Activated naive CD4-positive, alpha-beta T cell treated with anti-CD3 and anti-CD28 coated beads, Interleukin-2, amount 10 ng/mL, durations not matched to agents 7 days and 5 days (primary cell): ENCODE measurements around the gene IL19.
A peak's percentile ranks its signal among the peaks of the same experiment; 100 is the strongest.
"Not testable (repeated sequence)": the region's sequence is repeated elsewhere in the genome, so short reads cannot be mapped to it uniquely, and the experiment has no call there.

Source experiments
- CTCF ChIA-PET: fragments of 350-600 bp; sonication (Branson Sonifier 250); formaldehyde crosslinking; loops from one replicate; lab custom pipeline; 2021; ENCODE audit warnings: antibody characterized with exemption; lab: Charles Lee
- DNase-seq: peaks from one replicate; pipeline ENCODE4 v3.0.0-alpha.2; 2020
- H3K27ac Mint-ChIP-seq: one replicate; pipeline ENCODE4 v1.8.0; 2021; ENCODE audit warnings: mild to moderate bottlenecking, moderate library complexity, mixed read lengths
- H3K27me3 Mint-ChIP-seq: one replicate; pipeline ENCODE4 v1.8.0; 2021; ENCODE audit warnings: mild to moderate bottlenecking, mixed read lengths
- H3K36me3 Mint-ChIP-seq: one replicate; pipeline ENCODE4 v1.8.0; 2021; ENCODE audit warnings: mixed read lengths
- H3K4me1 Mint-ChIP-seq: one replicate; pipeline ENCODE4 v1.8.0; 2021; ENCODE audit warnings: mixed read lengths
- H3K4me3 Mint-ChIP-seq: one replicate; pipeline ENCODE4 v1.8.0; 2021; ENCODE audit warnings: mild to moderate bottlenecking, moderate library complexity, mixed read lengths
- H3K9me3 Mint-ChIP-seq: one replicate; pipeline ENCODE4 v1.8.0; 2021; ENCODE audit warnings: mixed read lengths

The IL19 gene

GRCh38 chr1:206841609-206842323 is 71.2 kb downstream of the IL19 start:
- H3K4me3 Mint-ChIP-seq = no peak overlapping the region
- H3K36me3 Mint-ChIP-seq = no peaks in the 10 kb centered on the region
- H3K4me1 Mint-ChIP-seq = no peaks in the 10 kb centered on the region
- H3K27ac Mint-ChIP-seq = no peak overlapping the region
- no peaks in the 10 kb centered on the region for H3K9me3 Mint-ChIP-seq
- H3K27me3 Mint-ChIP-seq = peaks cover 37% of the 10 kb centered on the region
- CTCF ChIA-PET = interaction anchor here (1.0 to 1.3 kb wide), 5 partner anchors 24 to 114 kb away, joined by 3 read pairs; partner anchors contain the start of gene IL20
- no peak for DNase-seq

DNA sequence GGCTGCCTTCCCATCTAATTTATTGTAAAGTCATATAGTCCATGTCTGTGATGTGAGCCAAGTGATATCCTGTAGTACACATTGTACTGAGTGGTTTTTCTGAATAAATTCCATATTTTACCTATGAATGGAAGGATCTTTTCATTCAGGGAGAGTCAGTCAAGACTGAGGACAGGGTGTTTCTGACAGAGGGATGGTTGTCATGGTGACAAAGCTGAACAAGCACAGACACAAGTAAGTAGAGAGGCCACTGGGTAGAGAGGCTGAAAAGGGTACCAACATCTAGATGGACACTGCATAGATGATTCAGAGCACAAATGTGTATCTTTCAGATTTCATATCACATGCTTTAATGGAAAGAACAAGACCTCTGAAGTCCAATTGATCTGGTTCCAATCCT is 72.3 kb downstream of the IL19 start:
- Mint-ChIP-seq H3K36me3 (no peaks in the 10 kb centered on the region), H3K4me1 (no peaks in the 10 kb centered on the region), H3K27me3 (peaks cover 34% of the 10 kb centered on the region), H3K27ac (no peak overlapping the region), H3K9me3 (no peaks in the 10 kb centered on the region), H3K4me3 (no peak overlapping the region)
- CTCF ChIA-PET = interaction anchor here (1.0 to 1.3 kb wide), 3 partner anchors 23 to 70 kb away, joined by 3 read pairs; partner anchors contain the start of gene IL20
- DNase-seq = no peak

DNA sequence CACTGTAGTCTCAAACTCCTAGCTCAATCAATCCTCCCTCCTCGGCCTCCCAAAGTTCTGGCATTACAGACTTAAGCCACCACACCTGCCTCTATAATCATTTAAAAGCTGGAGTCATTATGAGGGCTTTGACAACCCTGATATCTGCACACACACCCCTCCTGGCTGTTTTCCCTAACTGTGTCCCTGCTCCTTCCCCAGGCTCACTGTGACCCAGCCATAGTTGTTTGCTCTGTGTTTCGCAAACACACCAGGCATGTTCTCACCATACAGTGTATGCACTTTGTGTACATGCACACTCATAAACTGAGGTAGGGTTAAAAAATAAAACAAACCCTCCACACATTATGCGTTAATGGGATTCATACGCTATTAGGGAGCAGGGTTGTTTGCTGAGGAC is 73.1 kb downstream of the IL19 start:
- Mint-ChIP-seq H3K27ac (no peak overlapping the region), H3K36me3 (no peaks in the 10 kb centered on the region), H3K4me1 (no peaks in the 10 kb centered on the region), H3K9me3 (no peaks in the 10 kb centered on the region), H3K4me3 (no peak overlapping the region), H3K27me3 (peaks cover 31% of the 10 kb centered on the region)
- CTCF ChIA-PET = no interaction called here
- no peak for DNase-seq

GRCh38 chr1:206846487-206846886 is 75.9 kb downstream of the IL19 start:
- Mint-ChIP-seq H3K4me1 (no peaks in the 10 kb centered on the region), H3K9me3 (no peaks in the 10 kb centered on the region), H3K27ac (no peak overlapping the region), H3K4me3 (no peak overlapping the region), H3K27me3 (peaks cover 30% of the 10 kb centered on the region), H3K36me3 (peaks cover under 1% of the 10 kb centered on the region)
- CTCF ChIA-PET = interaction anchor here (0.9 to 3.2 kb wide), 6 partner anchors 10 to 135 kb away, joined by 3 to 16 read pairs (median 5); partner anchors contain the start of gene IL20
- DNase-seq = no peak

DNA sequence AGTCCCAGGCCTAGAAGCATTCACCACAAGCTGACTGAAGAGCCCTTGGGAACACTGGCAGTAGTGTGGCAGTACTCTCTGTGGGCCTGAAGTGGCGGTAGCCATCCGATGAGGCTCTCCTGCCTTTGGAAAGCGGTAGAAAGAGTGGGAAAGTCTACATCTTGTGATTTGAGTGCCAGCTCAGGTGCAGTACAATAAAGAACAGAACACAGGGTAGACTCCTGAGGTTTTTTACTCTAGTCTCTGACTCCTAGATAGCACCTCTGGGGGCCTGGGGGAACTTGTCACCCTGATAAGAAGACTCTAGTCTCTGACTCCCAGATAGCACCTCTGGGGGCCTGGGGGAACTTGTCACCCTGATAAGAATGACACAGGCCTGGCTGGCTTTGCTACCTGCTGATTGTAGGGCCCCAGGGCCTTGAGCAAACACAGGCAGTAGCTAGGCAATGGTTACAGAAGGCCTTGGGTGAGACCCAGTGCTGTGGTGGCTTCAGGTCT is 76.8 kb downstream of the IL19 start:
- Mint-ChIP-seq H3K27me3 (peaks cover 33% of the 10 kb centered on the region), H3K4me1 (no peaks in the 10 kb centered on the region), H3K4me3 (no peak overlapping the region), H3K27ac (no peak overlapping the region), H3K9me3 (no peaks in the 10 kb centered on the region), H3K36me3 (peaks cover 2% of the 10 kb centered on the region)
- CTCF ChIA-PET = interaction anchor here (0.9 to 3.2 kb wide), 6 partner anchors 9 to 134 kb away, joined by 3 to 16 read pairs (median 5); partner anchors contain the start of gene IL20
- DNase-seq = no peak

DNA sequence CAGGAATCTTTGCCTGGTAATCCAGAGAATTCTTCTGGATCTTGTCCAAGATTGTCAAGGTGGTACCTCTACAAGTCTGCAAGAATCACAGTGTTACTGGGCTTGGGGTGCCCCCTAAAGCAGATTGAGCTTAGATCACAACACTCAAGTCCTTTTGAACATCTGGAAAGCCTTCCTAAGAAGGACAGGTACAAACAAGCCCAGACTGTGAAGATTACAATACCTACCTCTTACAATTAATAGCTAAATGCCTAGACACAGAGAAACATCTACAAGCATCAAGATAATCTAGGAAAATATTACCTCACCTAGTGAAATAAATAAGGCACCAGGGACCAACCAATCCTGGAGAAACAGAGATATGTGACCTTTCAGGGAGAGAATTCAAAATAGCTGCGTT is 77.4 kb downstream of the IL19 start:
- Mint-ChIP-seq H3K4me3 (no peak overlapping the region), H3K36me3 (peaks cover 2% of the 10 kb centered on the region), H3K4me1 (no peaks in the 10 kb centered on the region), H3K27ac (no peak overlapping the region), H3K27me3 (peaks cover 35% of the 10 kb centered on the region), H3K9me3 (no peaks in the 10 kb centered on the region)
- DNase-seq = no peak
- CTCF ChIA-PET = interaction anchor here (1.0 to 3.2 kb wide), 5 partner anchors 8 to 134 kb away, joined by 3 to 16 read pairs (median 6); no protein-coding TSS in a partner anchor

- DNase-seq = no peak
- H3K27me3 Mint-ChIP-seq = peaks cover 46% of the 10 kb centered on the region
- H3K27ac Mint-ChIP-seq = no peak overlapping the region
- no peaks in the 10 kb centered on the region for H3K4me1 Mint-ChIP-seq
- CTCF ChIA-PET = interaction anchor here (0.8 kb wide), 1 partner anchor 62 kb away, joined by 4 read pairs; no protein-coding TSS in a partner anchor
- H3K36me3 Mint-ChIP-seq = peaks cover 2% of the 10 kb centered on the region
- no peak overlapping the region for H3K4me3 Mint-ChIP-seq
- H3K9me3 Mint-ChIP-seq = peaks cover 3% of the 10 kb centered on the region
These were observed 79.8 kb downstream of the IL19 start for GRCh38 chr1:206850401-206850800.

- peaks cover 11% of the 10 kb centered on the region for H3K4me1 Mint-ChIP-seq
- H3K27me3 Mint-ChIP-seq = peaks cover 49% of the 10 kb centered on the region
- H3K9me3 Mint-ChIP-seq = peaks cover 3% of the 10 kb centered on the region
- CTCF ChIA-PET = no interaction called here
- no peak overlapping the region for H3K27ac Mint-ChIP-seq
- H3K4me3 Mint-ChIP-seq = no peak overlapping the region
- DNase-seq = no peak
- peaks cover 2% of the 10 kb centered on the region for H3K36me3 Mint-ChIP-seq
These were observed 80.9 kb downstream of the IL19 start for GRCh38 chr1:206851341-206852010.

DNA sequence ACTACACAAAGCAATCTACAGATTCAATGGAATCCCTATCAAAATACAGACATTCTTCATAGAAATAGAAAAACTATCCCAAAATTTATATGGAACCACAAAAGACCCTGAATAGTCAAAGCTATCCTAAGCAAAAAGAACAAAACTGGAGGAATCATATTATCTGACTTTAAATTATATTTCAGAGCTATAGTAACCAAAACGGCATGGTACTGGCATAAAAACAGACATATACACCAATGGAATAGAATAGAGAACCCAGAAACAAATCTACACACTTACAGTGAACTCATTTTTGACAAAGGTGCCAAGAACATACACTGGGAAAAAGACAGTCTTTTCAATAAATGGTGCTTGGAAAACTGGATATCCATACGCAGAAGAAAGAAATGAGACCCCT is 82.1 kb downstream of the IL19 start:
- H3K27ac Mint-ChIP-seq, H3K36me3 Mint-ChIP-seq, H3K9me3 Mint-ChIP-seq, H3K4me3 Mint-ChIP-seq, DNase-seq: not testable (repeated sequence)
- H3K4me1 Mint-ChIP-seq = peaks cover 19% of the 10 kb centered on the region
- peaks cover 47% of the 10 kb centered on the region for H3K27me3 Mint-ChIP-seq
- CTCF ChIA-PET = interaction anchor here (1.1 to 1.5 kb wide), 2 partner anchors 22 to 118 kb away, joined by 3 read pairs; no protein-coding TSS in a partner anchor

DNA sequence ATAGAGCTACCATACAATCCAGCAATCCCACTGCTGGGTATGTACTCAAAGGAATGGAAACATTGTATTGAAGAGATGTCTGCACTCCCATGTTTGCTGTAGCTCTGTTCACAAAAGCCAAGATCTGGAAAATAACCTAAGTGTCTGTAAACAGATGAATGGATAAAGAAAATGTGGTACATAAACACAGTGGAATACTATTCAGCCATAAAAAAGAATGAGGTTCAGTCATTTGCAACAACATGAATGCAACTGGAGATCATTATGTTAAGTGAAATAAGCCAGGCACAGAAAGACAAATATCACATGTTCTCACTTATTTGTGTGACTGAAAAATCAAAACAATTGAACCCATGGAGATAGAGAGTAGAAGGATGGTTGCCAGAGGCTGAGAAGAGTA is 83.1 kb downstream of the IL19 start:
- H3K36me3 Mint-ChIP-seq, H3K4me3 Mint-ChIP-seq, H3K9me3 Mint-ChIP-seq, H3K27ac Mint-ChIP-seq, DNase-seq: not testable (repeated sequence)
- CTCF ChIA-PET = interaction anchor here (1.1 kb wide), 1 partner anchor 119 kb away, joined by 3 read pairs; no protein-coding TSS in a partner anchor
- H3K27me3 Mint-ChIP-seq = peaks cover 43% of the 10 kb centered on the region
- H3K4me1 Mint-ChIP-seq = peaks cover 24% of the 10 kb centered on the region

DNA sequence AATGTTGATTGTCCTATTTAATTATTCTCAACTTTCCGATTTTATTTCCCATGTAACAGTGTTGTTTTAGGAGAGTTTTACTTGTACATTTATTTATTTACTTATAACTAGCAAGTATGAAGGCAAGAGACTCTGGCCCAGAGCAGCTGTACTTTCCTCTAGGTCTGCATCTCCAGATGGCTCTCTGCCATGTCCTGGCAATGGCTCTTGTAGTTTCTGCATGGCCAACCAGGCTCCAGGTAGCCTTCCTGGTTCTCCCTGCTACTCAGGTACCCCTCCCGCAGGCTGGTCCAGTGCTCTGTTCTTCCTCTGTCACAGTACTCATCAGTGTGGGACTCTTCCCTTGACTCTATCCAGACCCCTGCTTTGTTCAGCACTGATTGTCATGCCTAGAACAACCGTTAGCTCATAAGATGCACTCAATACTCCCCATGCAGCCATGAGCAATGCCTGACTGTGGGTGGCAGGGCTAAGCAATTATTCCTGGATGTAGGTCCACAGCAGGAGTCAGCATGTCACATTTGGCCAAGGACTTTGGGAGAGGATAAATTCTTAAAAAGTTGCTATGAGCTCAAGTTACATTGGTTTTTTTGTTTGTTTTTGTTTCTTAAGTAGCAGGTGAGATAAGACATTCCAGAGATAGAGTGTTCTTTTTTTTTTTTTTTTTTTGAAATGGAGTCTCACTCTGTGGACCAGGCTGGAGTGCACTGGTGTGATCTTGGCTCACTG is 84.0 kb downstream of the IL19 start:
- H3K4me3 Mint-ChIP-seq = no peak overlapping the region
- H3K36me3 Mint-ChIP-seq = peaks cover 6% of the 10 kb centered on the region
- CTCF ChIA-PET = interaction anchor here (1.3 to 3.0 kb wide), 2 partner anchors 8 to 19 kb away, joined by 3 to 16 read pairs; no protein-coding TSS in a partner anchor
- H3K27me3 Mint-ChIP-seq = peaks cover 37% of the 10 kb centered on the region
- H3K9me3 Mint-ChIP-seq = peaks cover 5% of the 10 kb centered on the region
- DNase-seq = no peak
- peaks cover 32% of the 10 kb centered on the region for H3K4me1 Mint-ChIP-seq
- H3K27ac Mint-ChIP-seq = no peak overlapping the region

DNA sequence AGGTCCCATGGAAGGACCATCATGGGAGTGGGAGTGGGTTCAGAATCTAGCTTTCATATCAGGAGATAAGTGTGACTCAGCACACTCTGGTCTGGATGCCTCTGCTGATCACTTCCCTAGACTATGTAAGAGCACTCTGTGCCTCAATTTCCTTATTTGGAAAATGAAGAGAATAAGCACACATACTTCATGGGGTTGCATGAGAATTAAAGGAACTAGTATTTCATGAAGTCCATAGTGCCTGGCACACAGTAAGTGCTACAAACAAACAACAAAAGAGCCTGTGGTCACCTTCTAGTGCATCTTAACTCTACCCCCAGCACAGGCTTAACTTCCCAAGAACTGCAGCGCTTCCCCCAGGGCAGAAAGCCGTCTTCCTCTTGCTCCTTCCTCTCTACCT is 85.3 kb downstream of the IL19 start:
- CTCF ChIA-PET = interaction anchor here (1.3 to 3.0 kb wide), 6 partner anchors 9 to 121 kb away, joined by 3 to 16 read pairs (median 6); partner anchors contain the start of gene IL20
- Mint-ChIP-seq H3K27me3 (peaks cover 35% of the 10 kb centered on the region), H3K27ac (no peak overlapping the region), H3K4me1 (peaks cover 38% of the 10 kb centered on the region), H3K4me3 (no peak overlapping the region), H3K9me3 (peaks cover 5% of the 10 kb centered on the region), H3K36me3 (peaks cover 8% of the 10 kb centered on the region)
- DNase-seq = no peak

DNA sequence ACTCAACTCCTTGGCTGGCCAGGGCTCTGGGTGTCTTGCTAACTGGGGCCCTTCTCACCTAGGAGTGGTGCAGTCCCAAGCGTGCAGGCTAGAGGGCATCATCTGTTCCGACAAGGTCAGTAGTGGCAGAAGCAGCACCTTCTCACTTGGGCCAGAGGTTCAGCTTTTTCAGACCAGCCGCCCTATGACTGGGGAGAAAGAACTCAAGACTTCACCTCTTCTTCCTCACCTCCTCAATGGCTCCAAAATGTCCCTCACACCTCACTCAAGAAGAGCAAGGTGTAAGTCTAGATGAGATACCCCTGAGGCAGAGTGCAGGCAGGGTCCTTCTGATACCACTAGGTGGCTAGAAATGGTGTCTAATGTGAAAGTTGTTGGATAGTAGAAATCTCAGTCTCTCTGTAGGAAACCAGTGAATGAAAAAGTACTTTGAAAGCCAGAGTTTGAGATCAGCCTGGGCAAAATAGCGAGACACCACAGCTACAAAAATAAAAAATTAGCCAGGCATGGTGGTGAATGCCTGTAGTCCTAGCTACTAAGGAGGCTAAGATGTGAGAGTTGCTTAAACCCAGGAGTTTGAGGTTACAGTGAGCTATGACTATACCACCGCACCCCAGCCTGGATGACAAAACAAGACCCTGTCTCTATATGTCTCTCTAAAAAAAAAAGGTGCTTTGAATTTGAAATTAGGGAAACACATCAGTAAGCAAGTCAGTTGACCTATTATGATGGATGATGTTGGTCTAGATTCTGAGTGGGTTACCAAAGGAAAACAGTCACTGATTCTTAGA is 86.3 kb downstream of the IL19 start:
- Mint-ChIP-seq H3K27me3 (peaks cover 34% of the 10 kb centered on the region), H3K9me3 (peaks cover 5% of the 10 kb centered on the region), H3K4me3 (no peak overlapping the region), H3K36me3 (peaks cover 6% of the 10 kb centered on the region), H3K4me1 (peaks cover 38% of the 10 kb centered on the region), H3K27ac (no peak overlapping the region)
- CTCF ChIA-PET = interaction anchor here (0.8 to 3.8 kb wide), 7 partner anchors 8 to 122 kb away, joined by 3 to 19 read pairs (median 6); partner anchors contain the start of gene IL20
- DNase-seq = peak; percentile 36
